Iris pigment epithelial cell (primary cell): ENCODE results near the gene VIPR1.

ENCODE experiments used
- DNase-seq: peaks from one replicate; pipeline ENCODE4 v3.0.0-alpha.2; 2011; ENCODE audit warnings: low read depth

The VIPR1 gene

GRCh38 chr3:42535981-42536784 lies 33.7 kb downstream of the VIPR1 start:
- peak; percentile 26 for DNase-seq

GRCh38 chr3:42537350-42537749 lies 34.9 kb downstream of the VIPR1 start:
- no peak for DNase-seq

GRCh38 chr3:42539871-42540714 lies 37.6 kb downstream of the VIPR1 start:
- DNase-seq: peak; percentile 8

- DNase-seq: no peak
Observed at GRCh38 chr3:42541079-42541478, 38.6 kb downstream of the VIPR1 start.

- no peak for DNase-seq
Observed at GRCh38 chr3:42544492-42545283, 42.2 kb downstream of the VIPR1 start.

- no peak for DNase-seq
Observed at GRCh38 chr3:42545284-42545900, 42.9 kb downstream of the VIPR1 start.

GRCh38 chr3:42546691-42547213 lies 44.3 kb downstream of the VIPR1 start:
- no peak for DNase-seq

- peak; percentile 53 for DNase-seq
Observed at GRCh38 chr3:42547401-42547945, 45.0 kb downstream of the VIPR1 start.

GRCh38 chr3:42549131-42549530 lies 46.7 kb downstream of the VIPR1 start:
- DNase-seq: no peak

- no peak for DNase-seq
Observed at GRCh38 chr3:42550250-42550649, 47.8 kb downstream of the VIPR1 start.

- DNase-seq: no peak
Observed at GRCh38 chr3:42552830-42553229, 50.4 kb downstream of the VIPR1 start.

GRCh38 chr3:42556089-42556632 lies 53.7 kb downstream of the VIPR1 start:
- DNase-seq: peak; percentile 16

- peak; percentile 27 for DNase-seq
Observed at GRCh38 chr3:42556817-42557216, 54.4 kb downstream of the VIPR1 start.

GRCh38 chr3:42557854-42558253 lies 55.4 kb downstream of the VIPR1 start:
- DNase-seq: no peak

- DNase-seq: no peak
Observed at GRCh38 chr3:42562047-42562907, 59.8 kb downstream of the VIPR1 start.

GRCh38 chr3:42569593-42570142 lies 67.2 kb downstream of the VIPR1 start:
- no peak for DNase-seq

GRCh38 chr3:42572278-42572677 lies 69.8 kb downstream of the VIPR1 start:
- DNase-seq: peak; percentile 47

- DNase-seq: no peak
Observed at GRCh38 chr3:42575137-42575741, 72.8 kb downstream of the VIPR1 start.

- DNase-seq: no peak
Observed at GRCh38 chr3:42578054-42578453, 75.6 kb downstream of the VIPR1 start.
